ENCODE data around the gene CDC27. TPM values are rescaled to one million over a fixed set of nuclear protein-coding genes. Genes with fewer than 3 reads are reported as not detected.
"Not testable (repeated sequence)": the region's sequence is repeated elsewhere in the genome, so short reads cannot be mapped to it uniquely, and the experiment has no call there.

CDC27 gene
- total RNA-seq, 1 donor from 2014 or later, result 128 TPM

GRCh38 chr17:47179141-47179540 lies 10.0 kb downstream of the CDC27 start:
- peaks cover 13% of the 10 kb centered on the region for H3K36me3 Mint-ChIP-seq (ENCODE audit: low read depth)
- no peak overlapping the region for H3K4me3 Mint-ChIP-seq (ENCODE audit: unreplicated experiment)
- no peak for TF ChIP-seq CTCF (IDR thresholded peaks at IDR 0.05)
- H3K9me3 Mint-ChIP-seq (ENCODE audit: low read depth), result no peaks in the 10 kb centered on the region
- no peak for DNase-seq (ENCODE audit: low spot score)
- H3K27me3 Mint-ChIP-seq (ENCODE audit: low read depth), result no peaks in the 10 kb centered on the region
- no peak overlapping the region for H3K27ac Mint-ChIP-seq (ENCODE audit: unreplicated experiment)
- peaks cover 29% of the 10 kb centered on the region for H3K4me1 Mint-ChIP-seq (ENCODE audit: low read depth)

GRCh38 chr17:47177261-47177660 lies 11.8 kb downstream of the CDC27 start:
- Mint-ChIP-seq H3K27me3 (ENCODE audit: low read depth) (no peaks in the 10 kb centered on the region), H3K9me3 (ENCODE audit: low read depth) (no peaks in the 10 kb centered on the region), H3K36me3 (ENCODE audit: low read depth) (peaks cover 13% of the 10 kb centered on the region), H3K4me3 (ENCODE audit: unreplicated experiment) (no peak overlapping the region), H3K27ac (ENCODE audit: unreplicated experiment) (no peak overlapping the region), H3K4me1 (ENCODE audit: low read depth) (peaks cover 20% of the 10 kb centered on the region)
- TF ChIP-seq CTCF (IDR thresholded peaks at IDR 0.05), result no peak
- DNase-seq (ENCODE audit: low spot score), result no peak

GRCh38 chr17:47176389-47176826 lies 12.7 kb downstream of the CDC27 start:
- DNase-seq (ENCODE audit: low spot score), result no peak
- Mint-ChIP-seq H3K4me1 (ENCODE audit: low read depth) (peaks cover 12% of the 10 kb centered on the region), H3K27me3 (ENCODE audit: low read depth) (no peaks in the 10 kb centered on the region), H3K4me3 (ENCODE audit: unreplicated experiment) (no peak overlapping the region), H3K36me3 (ENCODE audit: low read depth) (peaks cover 13% of the 10 kb centered on the region), H3K9me3 (ENCODE audit: low read depth) (no peaks in the 10 kb centered on the region), H3K27ac (ENCODE audit: unreplicated experiment) (no peak overlapping the region)
- no peak for TF ChIP-seq CTCF (IDR thresholded peaks at IDR 0.05)

- DNase-seq (ENCODE audit: low spot score); H3K4me3 Mint-ChIP-seq (ENCODE audit: unreplicated experiment); H3K27ac Mint-ChIP-seq (ENCODE audit: unreplicated experiment); H3K27me3 Mint-ChIP-seq (ENCODE audit: low read depth); H3K9me3 Mint-ChIP-seq (ENCODE audit: low read depth); H3K4me1 Mint-ChIP-seq (ENCODE audit: low read depth): not testable (repeated sequence)
- H3K36me3 Mint-ChIP-seq (ENCODE audit: low read depth), result peaks cover 14% of the 10 kb centered on the region
These were observed 14.3 kb downstream of the CDC27 start for GRCh38 chr17:47174823-47175222.

- DNase-seq (ENCODE audit: low spot score), result no peak
- Mint-ChIP-seq H3K27me3 (ENCODE audit: low read depth) (no peaks in the 10 kb centered on the region), H3K27ac (ENCODE audit: unreplicated experiment) (no peak overlapping the region), H3K36me3 (ENCODE audit: low read depth) (peaks cover 22% of the 10 kb centered on the region), H3K4me1 (ENCODE audit: low read depth) (peaks cover 6% of the 10 kb centered on the region), H3K4me3 (ENCODE audit: unreplicated experiment) (no peak overlapping the region), H3K9me3 (ENCODE audit: low read depth) (no peaks in the 10 kb centered on the region)
- TF ChIP-seq CTCF (IDR thresholded peaks at IDR 0.05), result no peak
These were observed 16.2 kb downstream of the CDC27 start for GRCh38 chr17:47172696-47173565.

- Mint-ChIP-seq H3K27ac (ENCODE audit: unreplicated experiment) (no peak overlapping the region), H3K27me3 (ENCODE audit: low read depth) (no peaks in the 10 kb centered on the region), H3K4me1 (ENCODE audit: low read depth) (peaks cover 3% of the 10 kb centered on the region), H3K4me3 (ENCODE audit: unreplicated experiment) (no peak overlapping the region), H3K9me3 (ENCODE audit: low read depth) (no peaks in the 10 kb centered on the region), H3K36me3 (ENCODE audit: low read depth) (peaks cover 29% of the 10 kb centered on the region)
- DNase-seq (ENCODE audit: low spot score), result no peak
- no peak for TF ChIP-seq CTCF (IDR thresholded peaks at IDR 0.05)
These were observed 18.4 kb downstream of the CDC27 start for GRCh38 chr17:47170710-47171109.

- not testable (repeated sequence) for H3K27ac Mint-ChIP-seq (ENCODE audit: unreplicated experiment); H3K4me3 Mint-ChIP-seq (ENCODE audit: unreplicated experiment); H3K27me3 Mint-ChIP-seq (ENCODE audit: low read depth); H3K9me3 Mint-ChIP-seq (ENCODE audit: low read depth); DNase-seq (ENCODE audit: low spot score); H3K4me1 Mint-ChIP-seq (ENCODE audit: low read depth)
- peaks cover 27% of the 10 kb centered on the region for H3K36me3 Mint-ChIP-seq (ENCODE audit: low read depth)
These were observed 20.2 kb downstream of the CDC27 start for GRCh38 chr17:47168896-47169295.

GRCh38 chr17:47166854-47167253 lies 22.2 kb downstream of the CDC27 start:
- not testable (repeated sequence) for H3K4me1 Mint-ChIP-seq (ENCODE audit: low read depth); H3K4me3 Mint-ChIP-seq (ENCODE audit: unreplicated experiment); H3K9me3 Mint-ChIP-seq (ENCODE audit: low read depth); H3K27ac Mint-ChIP-seq (ENCODE audit: unreplicated experiment); H3K27me3 Mint-ChIP-seq (ENCODE audit: low read depth); DNase-seq (ENCODE audit: low spot score)
- peaks cover 31% of the 10 kb centered on the region for H3K36me3 Mint-ChIP-seq (ENCODE audit: low read depth)
